Measurements from ENCODE around the gene PRRX2.
A peak's percentile ranks its signal among the peaks of the same experiment; 100 is the strongest.

The PRRX2 gene

GRCh38 chr9:129708793-129709192 is 43.3 kb downstream of the PRRX2 start:
- TF ChIP-seq GLIS2 (tag by site-specific recombination; IDR thresholded peaks at IDR 0.05) (no peak), ZNF561 (tag by site-specific recombination; IDR thresholded peaks at IDR 0.05; ENCODE audit: borderline replicate concordance) (no peak), ZNF433 (tag by site-specific recombination; IDR thresholded peaks at IDR 0.05; ENCODE audit: low read depth) (no peak), ZFP41 (tag by site-specific recombination; IDR thresholded peaks at IDR 0.05; ENCODE audit: borderline replicate concordance) (no peak), ZNF521 (tag by site-specific recombination; IDR thresholded peaks at IDR 0.05) (no peak), ZNF670 (tag by site-specific recombination; IDR thresholded peaks at IDR 0.05; ENCODE audit: low read depth) (no peak), ZNF600 (tag by site-specific recombination; IDR thresholded peaks at IDR 0.05) (peak; percentile 96)

GRCh38 chr9:129709438-129710168 is 44.2 kb downstream of the PRRX2 start:
- ChIA-PET CTCF (no interaction called here), POLR2A (no interaction called here)
- Histone ChIP-seq H3K4me3 (ENCODE audit: low read depth, low read length) (no peak overlapping the region), H3K36me3 (ENCODE audit: control insufficient read depth in 2 of 2, insufficient read depth in 1 of 2, low read length in 2 of 2) (no peaks in the 10 kb centered on the region), H3K9me3 (ENCODE audit: control insufficient read depth, insufficient read depth, low read depth, low read length) (no peaks in the 10 kb centered on the region), H3K27ac (ENCODE audit: extremely low read depth, low read depth, low read length) (peak overlapping the region; percentile 45; the same call in 1 of the 2 replicates), H3K4me1 (ENCODE audit: control insufficient read depth, insufficient read depth, low read length) (peaks cover 13% of the 10 kb centered on the region)
- TF ChIP-seq ZNF580 (tag by site-specific recombination; IDR thresholded peaks at IDR 0.05), result no peak
- TF ChIP-seq OSR2 (tag by site-specific recombination; IDR thresholded peaks at IDR 0.05), result peak; percentile 83
- TF ChIP-seq PRDM4 (tag by site-specific recombination; IDR thresholded peaks at IDR 0.05), result peak; percentile 56; the same call in 1 of the 2 replicates
- TF ChIP-seq ZNF629 (tag by site-specific recombination; IDR thresholded peaks at IDR 0.05), result peak; percentile 44
- TF ChIP-seq KLF16 (tag by site-specific recombination; IDR thresholded peaks at IDR 0.05), result 0 out of 2 replicates have a peak, but pooled peaks have one; percentile 12
- TF ChIP-seq SP3 (tag by site-specific recombination; IDR thresholded peaks at IDR 0.05), result peak; percentile 23; the same call in 1 of the 2 replicates
- peak; percentile 53; the same call in 1 of the 2 replicates for TF ChIP-seq ZBTB17 (tag by site-specific recombination; IDR thresholded peaks at IDR 0.05)
- no peak for TF ChIP-seq ZNF133 (tag by site-specific recombination; IDR thresholded peaks at IDR 0.05)
- TF ChIP-seq INSM2 (tag by site-specific recombination; IDR thresholded peaks at IDR 0.05), result peak; percentile 38; the same call in 1 of the 2 replicates
- peak; percentile 88 for TF ChIP-seq SP7 (tag by site-specific recombination; IDR thresholded peaks at IDR 0.05)
- peak; percentile 41 for TF ChIP-seq PRDM6 (tag by site-specific recombination; IDR thresholded peaks at IDR 0.05)
- no peak for TF ChIP-seq ZNF585B (tag by site-specific recombination; IDR thresholded peaks at IDR 0.05)
- peak; percentile 97 for TF ChIP-seq KLF17 (tag by site-specific recombination; IDR thresholded peaks at IDR 0.05)
- peak; percentile 70; the same call in 1 of the 2 replicates for TF ChIP-seq ZNF449 (tag by site-specific recombination; IDR thresholded peaks at IDR 0.05)
- TF ChIP-seq MEIS1 (CRISPR knock-in tag; IDR thresholded peaks at IDR 0.05; ENCODE audit: borderline replicate concordance), result no peak
- TF ChIP-seq PATZ1 (tag by site-specific recombination; IDR thresholded peaks at IDR 0.05), result peak; percentile 70; the same call in 1 of the 2 replicates

More at GRCh38 chr9:129708793-129709192, 43.3 kb downstream of the PRRX2 start:
- Histone ChIP-seq H3K4me3 (ENCODE audit: low read depth, low read length) (no peak overlapping the region), H3K4me1 (ENCODE audit: control insufficient read depth, insufficient read depth, low read length) (peaks cover 13% of the 10 kb centered on the region), H3K27ac (ENCODE audit: extremely low read depth, low read depth, low read length) (peak overlapping the region; percentile 45; the same call in 1 of the 2 replicates), H3K36me3 (ENCODE audit: control insufficient read depth in 2 of 2, insufficient read depth in 1 of 2, low read length in 2 of 2) (no peaks in the 10 kb centered on the region), H3K9me3 (ENCODE audit: control insufficient read depth, insufficient read depth, low read depth, low read length) (no peaks in the 10 kb centered on the region)
- POLR2A ChIA-PET, result no interaction called here
- CTCF ChIA-PET, result interaction anchor here (0.7 kb wide), 2 partner anchors 15 to 41 kb away, joined by 3 read pairs; no protein-coding TSS in a partner anchor

Measured in HEK293 (cell line).